C4-2B (cell line): ENCODE data around the gene COL26A1.

Experiments used
- CTCF ChIP-seq: fragments of 450-650 bp; conservative IDR thresholded peaks from 2 replicates; pipeline ENCODE4 v1.5.1; 2017; ENCODE audit warnings: mild to moderate bottlenecking
- ZFX ChIP-seq: fragments of 450-650 bp; IDR thresholded peaks from 2 replicates; pipeline ENCODE4 v1.6.1; 2017

DNA sequence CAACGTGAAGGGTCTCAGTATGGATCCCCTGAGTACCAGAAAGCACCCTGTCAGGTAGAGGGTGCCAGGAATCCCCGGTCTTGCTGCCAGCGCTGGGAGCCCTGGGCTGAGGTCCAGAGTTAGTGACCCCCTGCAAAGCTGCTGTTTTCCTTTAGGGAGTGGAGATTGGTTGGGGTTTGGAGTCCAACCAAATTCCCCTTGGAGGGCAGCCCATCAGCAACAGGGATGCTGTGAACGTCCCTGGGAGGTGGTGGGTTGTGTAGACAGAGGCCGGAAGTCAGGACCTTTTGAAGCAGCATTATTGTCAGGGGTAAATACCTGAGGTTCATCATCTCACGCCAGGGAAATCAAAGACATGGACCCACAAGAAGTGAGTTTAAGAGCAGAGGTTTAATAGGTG, 104.2 kb downstream of the COL26A1 start:
- TF ChIP-seq CTCF (no peak), ZFX (no peak)
